HG03025 (cell line): ENCODE measurements around the gene ZXDC.
A peak's percentile ranks its signal among the peaks of the same experiment; 100 is the strongest.

Experiments used
- ATAC-seq: cut with Tn5 transposase; IDR thresholded peaks from one replicate; pipeline ENCODE4 v1.9.1; 2021; ENCODE audit warnings: mild to moderate bottlenecking, moderate library complexity; ENCODE audit not compliant: unreplicated experiment, low FRiP score

Gene ZXDC

DNA sequence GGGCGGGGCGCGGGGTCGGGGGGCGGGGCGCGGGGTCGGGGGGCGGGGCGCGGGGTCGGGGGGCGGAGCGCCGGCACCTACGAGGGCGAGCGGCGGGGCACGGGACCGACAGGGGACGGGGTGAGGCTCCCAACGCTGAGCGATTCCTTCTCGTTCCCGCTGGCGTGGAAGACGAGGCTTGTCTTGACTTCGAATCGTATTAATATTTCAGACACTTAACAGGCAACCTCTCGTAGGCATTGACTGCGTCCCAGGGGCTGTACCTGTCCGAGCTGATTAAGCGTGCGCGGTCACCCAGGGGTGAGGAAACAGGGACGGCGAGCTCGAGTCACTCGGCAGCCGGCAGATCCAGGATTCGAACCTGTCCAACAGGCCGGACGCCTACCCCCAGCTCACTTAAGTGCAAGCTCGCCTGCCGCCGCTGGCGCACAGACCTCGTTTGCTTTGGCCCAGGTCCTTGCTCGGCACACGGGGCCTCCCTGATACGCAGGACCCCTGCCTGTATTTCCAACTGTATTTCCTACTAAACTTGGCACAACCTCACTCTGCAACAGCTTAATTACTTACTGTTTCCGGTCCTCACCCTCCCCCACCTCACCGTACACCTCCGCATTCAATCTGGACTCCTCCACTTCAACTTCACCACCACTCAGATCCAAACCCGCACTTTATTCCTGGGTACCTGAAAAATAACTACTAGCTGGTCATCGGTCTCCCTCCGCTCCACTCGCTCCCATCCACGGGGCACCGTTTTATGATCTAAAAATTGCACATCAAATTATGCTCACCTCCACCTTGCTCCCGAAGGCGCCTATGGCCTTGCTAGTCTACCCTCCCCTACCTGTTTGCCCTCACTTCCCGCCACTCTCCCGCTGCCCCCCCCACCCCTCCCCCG is 722 bp upstream of the ZXDC start:
- ATAC-seq = peak; percentile 29

DNA sequence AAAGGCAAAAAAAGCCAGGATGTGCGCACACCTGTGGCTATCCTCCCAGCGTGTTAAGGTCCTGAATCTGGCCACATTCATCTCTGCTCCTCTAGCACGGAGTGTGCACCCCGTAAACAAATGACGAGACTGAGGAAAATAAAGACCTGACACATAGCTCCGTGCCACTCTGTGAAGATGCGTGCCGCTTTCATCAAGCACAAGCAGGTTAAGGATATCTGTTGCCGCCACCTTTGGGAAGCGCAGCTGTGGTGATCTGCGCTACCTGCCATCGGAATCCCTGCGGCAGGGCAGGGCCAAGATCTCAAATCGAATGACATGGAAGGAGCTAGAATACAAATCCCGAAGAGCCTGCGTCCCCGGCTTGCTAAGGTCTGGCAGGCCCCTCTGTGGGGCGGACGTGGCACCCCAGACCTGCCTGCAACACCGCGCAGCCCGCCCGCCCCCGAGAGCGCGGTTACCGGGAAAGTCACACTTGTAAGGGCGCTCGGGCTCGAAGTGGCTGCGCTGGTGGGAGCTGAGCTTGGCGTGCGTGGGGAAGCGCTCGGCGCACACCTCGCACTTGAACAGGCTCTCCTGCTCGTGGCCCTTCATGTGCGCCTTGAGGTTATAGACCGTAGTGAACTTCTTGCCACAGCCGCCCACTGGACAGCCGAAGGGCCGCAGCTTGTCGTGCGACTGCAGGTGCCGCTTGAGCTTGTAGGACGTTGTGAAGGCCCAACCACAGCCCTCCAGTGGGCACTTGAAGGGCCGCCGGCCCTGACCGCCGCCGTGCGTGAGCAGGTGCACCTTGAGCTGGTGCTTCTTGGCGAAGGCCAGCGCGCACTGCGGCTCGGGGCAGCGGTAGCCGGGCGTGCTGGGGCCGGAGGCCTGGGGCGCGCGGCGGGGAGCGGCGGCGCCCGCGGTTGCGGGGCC is 936 bp downstream of the ZXDC start:
- ATAC-seq = peak; percentile 18

- no peak for ATAC-seq
Observed at GRCh38 chr3:126473292-126474168, 2.2 kb downstream of the ZXDC start.

DNA sequence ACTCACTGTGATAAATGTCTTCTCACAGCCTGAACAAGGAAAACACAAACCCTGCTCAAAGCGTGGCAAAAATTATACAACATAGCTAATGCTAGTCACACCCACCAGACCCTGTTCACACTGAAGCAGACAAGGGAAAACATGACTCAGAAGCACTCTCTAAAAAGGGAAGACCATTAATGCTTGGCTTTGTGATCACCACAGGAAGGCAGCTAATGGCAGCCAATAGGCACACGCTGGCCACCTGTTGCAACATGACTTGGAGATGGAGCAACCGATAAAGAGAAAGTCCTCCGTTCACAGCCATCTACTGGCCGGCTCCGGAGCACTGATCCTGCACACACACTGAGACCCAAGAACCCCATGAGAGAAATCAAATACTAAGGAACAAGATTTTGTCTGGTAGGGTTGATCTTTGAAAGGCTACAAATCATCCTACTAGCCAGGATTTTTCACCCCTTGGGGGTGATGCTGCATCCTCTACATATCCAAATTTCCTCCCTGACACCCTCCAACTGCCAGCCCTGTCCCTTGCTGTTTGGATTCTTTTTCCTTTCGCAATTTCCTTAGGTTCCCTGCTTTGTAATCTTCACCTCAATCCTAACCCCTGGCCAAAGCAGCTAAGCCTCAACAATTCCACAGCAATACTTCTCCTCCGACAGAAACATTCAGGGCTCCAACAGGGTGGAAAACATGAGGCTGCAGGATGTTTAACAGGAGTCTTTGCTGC is 3.2 kb downstream of the ZXDC start:
- ATAC-seq = no peak

- no peak for ATAC-seq
Observed at GRCh38 chr3:126469479-126469878, 6.2 kb downstream of the ZXDC start.

- ATAC-seq = no peak
Observed at GRCh38 chr3:126468028-126468891, 7.4 kb downstream of the ZXDC start.

GRCh38 chr3:126467611-126467955 is 8.1 kb downstream of the ZXDC start:
- no peak for ATAC-seq

DNA sequence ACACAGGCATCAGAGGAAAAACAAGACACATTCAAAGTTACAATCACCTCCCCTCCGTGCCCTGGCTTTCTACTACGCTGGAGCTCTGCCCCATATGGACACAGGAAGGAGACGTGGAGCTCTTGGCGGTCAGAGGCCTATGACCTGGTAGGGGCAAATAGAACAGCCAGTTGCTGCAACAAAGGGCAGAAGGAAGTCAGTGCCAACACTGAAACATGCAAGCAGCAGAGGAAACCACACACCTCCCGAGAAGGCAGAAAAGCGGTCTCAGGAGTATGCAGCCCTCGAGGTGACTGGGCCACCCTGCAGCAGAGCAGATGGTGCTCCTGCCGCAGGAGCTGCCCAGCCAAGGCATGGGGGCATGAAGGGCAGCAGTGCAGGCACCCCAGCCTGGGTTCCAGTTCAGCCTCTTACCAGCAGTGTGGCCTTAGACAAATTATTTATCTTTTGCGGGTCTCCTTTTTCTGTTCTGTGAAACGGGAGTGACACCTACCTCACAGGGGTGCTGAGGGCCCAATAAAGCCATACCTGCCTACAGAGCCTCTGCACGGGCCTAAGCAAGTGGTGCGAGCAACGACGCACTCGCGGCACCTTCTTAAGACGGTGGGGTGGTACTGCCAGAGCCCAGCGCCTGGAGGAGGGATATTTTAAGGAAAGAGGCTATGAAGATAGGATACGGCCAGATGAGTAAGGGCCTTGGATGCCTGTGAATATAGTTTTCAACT is 8.6 kb downstream of the ZXDC start:
- no peak for ATAC-seq

DNA sequence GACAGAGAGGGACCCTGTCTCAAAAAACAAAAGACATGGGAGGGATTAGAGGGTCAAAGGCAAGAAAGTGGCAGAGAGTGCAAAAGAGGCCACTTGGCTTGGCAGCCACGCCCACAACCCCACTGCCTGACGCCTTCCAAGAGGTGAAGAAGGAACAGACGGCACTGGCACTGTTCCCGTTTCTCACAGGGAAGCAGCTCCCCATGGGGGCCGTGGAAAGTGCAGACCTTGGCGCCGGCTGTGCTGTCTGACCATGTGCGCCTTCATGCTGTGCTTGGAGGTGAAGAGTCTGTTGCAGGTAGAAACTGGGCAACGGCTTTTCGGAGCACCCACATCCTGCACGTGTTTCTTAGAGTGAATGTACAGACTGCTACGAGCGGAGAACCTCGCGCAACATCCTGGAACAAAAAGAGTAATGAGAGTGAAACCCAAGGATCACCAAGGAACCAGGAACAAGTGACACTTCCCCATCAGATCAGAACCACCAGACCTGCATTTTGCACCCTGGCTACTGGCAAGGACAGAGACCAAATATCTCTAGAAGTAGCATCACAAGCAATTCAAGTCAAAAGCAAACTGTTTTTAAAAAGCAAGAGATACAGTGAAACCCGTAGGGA is 9.7 kb downstream of the ZXDC start:
- ATAC-seq = no peak

GRCh38 chr3:126464997-126465396 is 10.7 kb downstream of the ZXDC start:
- no peak for ATAC-seq

GRCh38 chr3:126464494-126464893 is 11.2 kb downstream of the ZXDC start:
- ATAC-seq = no peak

DNA sequence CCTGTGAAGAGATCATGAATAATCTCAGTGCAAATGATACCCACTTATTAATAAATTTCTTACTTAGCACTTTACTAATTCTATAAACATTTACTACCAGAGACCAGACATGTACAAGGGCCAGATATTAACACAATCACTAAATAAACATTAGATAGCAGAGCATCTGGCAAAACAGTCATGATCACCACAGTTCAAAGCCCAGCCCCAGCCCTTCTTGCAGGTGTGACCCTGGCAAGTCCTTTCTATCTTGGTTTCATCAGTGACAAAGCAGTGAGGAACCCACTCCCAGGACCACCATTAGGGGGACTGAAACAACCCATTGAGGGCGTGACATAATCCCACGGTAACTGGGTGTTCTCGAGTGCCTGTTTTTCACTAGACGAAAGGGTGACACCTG is 11.6 kb downstream of the ZXDC start:
- ATAC-seq = no peak

DNA sequence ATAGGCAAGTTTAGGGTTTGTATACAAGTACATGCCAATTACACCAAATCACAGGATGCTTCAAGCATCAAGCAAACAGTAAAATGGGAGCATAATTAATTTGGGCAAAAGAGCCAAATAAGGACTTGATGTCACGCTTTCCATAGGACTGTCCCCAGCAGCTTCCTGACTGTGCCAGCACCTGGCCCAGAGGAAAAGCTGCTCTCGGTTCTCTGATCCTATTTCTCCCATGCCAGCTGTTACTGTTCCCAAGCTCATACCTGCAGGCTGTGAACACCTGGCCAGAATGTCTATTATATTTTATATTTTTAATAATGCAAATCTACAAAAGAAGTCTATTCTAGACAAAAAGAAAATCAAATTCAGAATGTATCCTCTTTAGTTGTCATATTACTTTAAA is 12.2 kb downstream of the ZXDC start:
- ATAC-seq = no peak

GRCh38 chr3:126461450-126462070 is 14.1 kb downstream of the ZXDC start:
- no peak for ATAC-seq

GRCh38 chr3:126460381-126460780 is 15.3 kb downstream of the ZXDC start:
- no peak for ATAC-seq

DNA sequence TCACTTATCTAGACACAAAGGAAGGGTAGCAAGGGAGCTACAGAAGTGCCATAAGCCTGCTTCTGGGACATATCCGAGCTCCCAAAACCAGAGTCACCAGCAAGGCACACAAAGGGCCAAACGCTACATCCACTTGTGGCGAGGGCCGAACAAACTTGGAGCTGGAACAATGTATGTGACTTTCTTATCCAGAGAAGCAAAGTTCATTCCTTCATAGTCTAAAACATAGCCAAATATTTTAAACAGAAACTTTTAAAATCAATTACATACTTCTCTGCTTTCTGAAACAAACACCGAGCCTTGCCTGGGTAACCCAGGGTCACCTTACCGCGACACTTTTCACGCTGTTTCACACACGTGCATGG is 15.9 kb downstream of the ZXDC start:
- ATAC-seq = no peak

- no peak for ATAC-seq
Observed at GRCh38 chr3:126459111-126459762, 16.5 kb downstream of the ZXDC start.
